Gastrocnemius medialis (tissue), 4 donors: ENCODE results near the gene OSGIN1.

Experiments
- CTCF ChIP-seq, 5 experiments: fragments of 450-650 bp in 3 of 5; fragments of 200-600 bp in 2 of 5; sonication (generic) in 2 of 5; IDR thresholded peaks in 4 of 5; conservative IDR thresholded peaks in 1 of 5; 1 replicate in 4 of 5; 2 replicates in 1 of 5; pipeline ENCODE4 v1.5.1; 2016 to 2019; ENCODE audit warnings: antibody characterized with exemption in 5 of 5, mild to moderate bottlenecking in 3 of 5, moderate library complexity in 3 of 5
- POLR2A ChIP-seq, 2 donors: fragments of 450-650 bp; IDR thresholded peaks; one replicate each; pipeline ENCODE4 v1.6.1; 2017; ENCODE audit warnings: antibody characterized with exemption in 2 of 2, mild to moderate bottlenecking in 2 of 2, moderate library complexity in 2 of 2

GRCh38 chr16:84004442-84004841 is 51.4 kb downstream of the OSGIN1 start:
- TF ChIP-seq CTCF (IDR thresholded peaks at IDR 0.05 in 4 of 5, conservative IDR thresholded peaks at IDR 0.05 in 1 of 5), result no peak
- TF ChIP-seq POLR2A (IDR thresholded peaks at IDR 0.05), result no peak
